GM13977 (cell line): ENCODE results near the gene TIMM13.
A peak's percentile ranks its signal among the peaks of the same experiment; 100 is the strongest.

Experiments used
- DNase-seq: peaks from one replicate; pipeline ENCODE4 v3.0.0; 2012; ENCODE audit warnings: low spot score
- in situ Hi-C: fragments of 300-500 bp; cut with MboI; formaldehyde crosslinking; loops from one replicate; pipeline ENCODE4 v1.12.0; 2022; ENCODE audit warnings: low sequenced_read_pairs, low pct_unique_long_range_greater_than_20kb, mixed read lengths, inconsistent platforms; ENCODE audit not compliant: unreplicated experiment
- TF ChIP-seq, protein P1 (sequence below): IDR thresholded peaks from 2 replicates; pipeline ENCODE4 v1.5.1; 2012; ENCODE audit warnings: mild to moderate bottlenecking, control low read depth; ENCODE audit not compliant: insufficient read depth; ENCODE audit errors: extremely low read depth, missing control alignments

The TIMM13 gene

DNA sequence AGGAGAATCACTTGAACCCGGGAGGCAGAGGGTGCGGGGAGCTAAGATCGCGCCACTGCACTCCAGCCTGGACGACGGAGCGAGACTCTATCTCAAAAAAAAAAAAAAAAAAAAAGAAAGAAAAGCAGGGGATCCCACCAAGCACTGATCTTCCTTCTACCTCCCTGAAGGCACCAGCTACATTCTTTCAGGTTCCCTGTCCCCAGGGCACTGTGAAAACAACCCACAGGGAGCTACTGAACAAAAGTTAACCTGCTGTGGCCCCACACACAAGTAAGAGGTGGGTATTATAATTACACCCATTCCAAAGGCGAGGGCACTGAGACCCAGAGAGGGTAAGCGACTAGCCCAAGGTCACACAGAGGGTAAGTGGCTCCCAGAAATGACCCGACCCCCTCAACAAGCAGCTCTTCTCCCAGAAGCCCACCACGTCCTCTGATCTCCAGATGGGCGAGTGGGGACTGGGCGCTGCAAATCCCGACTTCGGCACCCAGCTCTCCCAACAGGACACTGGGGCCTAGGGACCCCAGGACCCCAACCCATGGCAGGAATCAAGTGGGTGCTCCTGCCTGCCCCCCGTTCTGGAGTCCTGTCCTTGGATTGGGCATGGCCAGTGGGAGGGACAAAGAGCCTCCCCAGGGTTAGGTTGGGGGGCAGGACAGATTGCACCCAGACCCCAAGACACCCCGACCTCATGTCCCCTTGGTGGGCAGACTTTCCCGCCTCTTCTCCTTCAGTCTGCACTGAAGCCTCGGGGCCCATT is 27.0 kb upstream of the TIMM13 start:
- no peak for DNase-seq
- in situ Hi-C loops: no loop called here
- TF ChIP-seq, protein P1, sequence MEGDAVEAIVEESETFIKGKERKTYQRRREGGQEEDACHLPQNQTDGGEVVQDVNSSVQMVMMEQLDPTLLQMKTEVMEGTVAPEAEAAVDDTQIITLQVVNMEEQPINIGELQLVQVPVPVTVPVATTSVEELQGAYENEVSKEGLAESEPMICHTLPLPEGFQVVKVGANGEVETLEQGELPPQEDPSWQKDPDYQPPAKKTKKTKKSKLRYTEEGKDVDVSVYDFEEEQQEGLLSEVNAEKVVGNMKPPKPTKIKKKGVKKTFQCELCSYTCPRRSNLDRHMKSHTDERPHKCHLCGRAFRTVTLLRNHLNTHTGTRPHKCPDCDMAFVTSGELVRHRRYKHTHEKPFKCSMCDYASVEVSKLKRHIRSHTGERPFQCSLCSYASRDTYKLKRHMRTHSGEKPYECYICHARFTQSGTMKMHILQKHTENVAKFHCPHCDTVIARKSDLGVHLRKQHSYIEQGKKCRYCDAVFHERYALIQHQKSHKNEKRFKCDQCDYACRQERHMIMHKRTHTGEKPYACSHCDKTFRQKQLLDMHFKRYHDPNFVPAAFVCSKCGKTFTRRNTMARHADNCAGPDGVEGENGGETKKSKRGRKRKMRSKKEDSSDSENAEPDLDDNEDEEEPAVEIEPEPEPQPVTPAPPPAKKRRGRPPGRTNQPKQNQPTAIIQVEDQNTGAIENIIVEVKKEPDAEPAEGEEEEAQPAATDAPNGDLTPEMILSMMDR: no peak

DNA sequence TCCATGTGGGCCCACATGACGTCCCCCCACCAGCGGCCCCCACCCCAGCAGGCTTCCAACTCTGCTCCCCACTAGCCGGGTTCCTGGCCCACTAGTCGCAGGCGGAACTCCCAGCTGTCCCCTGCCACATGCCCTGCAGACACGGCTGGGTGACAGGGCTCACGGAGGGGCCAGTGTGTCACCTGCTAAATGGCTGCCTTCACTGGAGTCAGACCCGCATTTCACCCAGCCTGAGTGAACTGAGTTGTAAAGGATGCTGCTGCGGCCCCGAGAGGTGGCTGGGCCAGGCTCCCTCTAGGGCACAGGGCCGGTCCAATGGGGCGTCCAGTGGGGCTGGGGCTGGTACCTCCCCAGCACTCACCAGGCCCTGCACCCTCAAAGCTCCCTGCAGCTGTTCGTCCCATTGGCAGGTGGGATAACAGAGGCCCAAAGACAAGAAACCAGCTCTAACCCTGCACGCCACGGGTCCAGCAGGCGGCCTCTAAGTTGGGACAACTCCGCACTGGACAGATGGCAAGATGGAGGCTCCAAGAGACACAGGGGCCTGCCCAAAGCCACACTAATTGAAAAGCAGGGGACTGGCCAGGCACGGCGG is 26.1 kb upstream of the TIMM13 start:
- TF ChIP-seq, protein P1: no peak
- no peak for DNase-seq
- in situ Hi-C loops: no loop called here

- no peak for DNase-seq
- in situ Hi-C loops: no loop called here
- TF ChIP-seq, protein P1: no peak
Measured at GRCh38 chr19:2451741-2452140, 24.4 kb upstream of the TIMM13 start.

- TF ChIP-seq, protein P1: no peak
- DNase-seq: no peak
- in situ Hi-C loops: no loop called here
Measured at GRCh38 chr19:2451138-2451537, 23.8 kb upstream of the TIMM13 start.

- TF ChIP-seq, protein P1: no peak
- DNase-seq: no peak
- in situ Hi-C loops: no loop called here
Measured at GRCh38 chr19:2449019-2449418, 21.6 kb upstream of the TIMM13 start.

- peak; percentile 77 for DNase-seq
- TF ChIP-seq, protein P1: no peak
- in situ Hi-C loops: no loop called here
Measured at GRCh38 chr19:2446381-2446780, 19.0 kb upstream of the TIMM13 start.
